Fibroblast of lung (primary cell): ENCODE measurements around the gene LTO1. TPM values are rescaled to one million over a fixed set of nuclear protein-coding genes. Genes with fewer than 3 reads are reported as not detected.

ENCODE experiments used
- DNase-seq, 2 donors: peaks; one replicate each; pipeline versions ENCODE4 v3.0.0 to v3.0.0-alpha.2; 2010; ENCODE audit warnings: low read depth in 2 of 2
- H2AFZ ChIP-seq: 2 replicates; pipeline ENCODE4 v1.5.1; 2012; ENCODE audit warnings: low read length, control low read depth, inconsistent platforms
- H3K27ac ChIP-seq: 2 replicates; pipeline ENCODE4 v1.5.1; 2011; ENCODE audit warnings: low read length, control low read depth; ENCODE audit not compliant: insufficient read depth
- H3K27me3 ChIP-seq: 2 replicates; pipeline ENCODE4 v1.5.1; 2011; ENCODE audit warnings: mild to moderate bottlenecking, low read length; ENCODE audit not compliant: control insufficient read depth, insufficient read depth
- H3K36me3 ChIP-seq: 2 replicates; pipeline ENCODE4 v1.5.1; 2011; ENCODE audit warnings: low read length; ENCODE audit not compliant: control insufficient read depth, insufficient read depth
- H3K4me1 ChIP-seq: 2 replicates; pipeline ENCODE4 v1.5.1; 2011; ENCODE audit warnings: low read length; ENCODE audit not compliant: control insufficient read depth, insufficient read depth; ENCODE audit errors: extremely low read depth
- H3K4me2 ChIP-seq: 2 replicates; pipeline ENCODE4 v1.5.1; 2011; ENCODE audit warnings: low read length, control low read depth; ENCODE audit not compliant: insufficient read depth; ENCODE audit errors: extremely low read depth
- H3K4me3 ChIP-seq, 4 experiments: fragments of 200-600 bp in 1 of 4; sonication (generic) in 1 of 4; replicated peaks in 1 of 4; 2 replicates each; pipeline ENCODE4 v1.5.1; 2011 to 2016; ENCODE audit warnings: low read length in 4 of 4, low read depth in 3 of 4, mild to moderate bottlenecking in 3 of 4, control low read depth in 2 of 4, inconsistent platforms in 1 of 4, mixed read lengths in 1 of 4; ENCODE audit not compliant: insufficient read depth in 1 of 4; ENCODE audit errors: control extremely low read depth in 1 of 4
- H3K79me2 ChIP-seq: 2 replicates; pipeline ENCODE4 v1.5.1; 2012; ENCODE audit warnings: mild to moderate bottlenecking, low read length, inconsistent platforms; ENCODE audit not compliant: control insufficient read depth, insufficient read depth
- H3K9ac ChIP-seq: 2 replicates; pipeline ENCODE4 v1.5.1; 2011; ENCODE audit warnings: mild to moderate bottlenecking, low read length, control low read depth; ENCODE audit not compliant: insufficient read depth
- H3K9me3 ChIP-seq: 2 replicates; pipeline ENCODE4 v1.5.1; 2012; ENCODE audit warnings: low read depth, low read length; ENCODE audit not compliant: control insufficient read depth, insufficient read depth
- H4K20me1 ChIP-seq: 2 replicates; pipeline ENCODE4 v1.5.1; 2011; ENCODE audit warnings: low read length; ENCODE audit not compliant: control insufficient read depth, insufficient read depth; ENCODE audit errors: extremely low read depth
- EZH2 ChIP-seq: IDR thresholded peaks from 2 replicates; pipeline ENCODE4 v1.5.1; 2012; ENCODE audit warnings: low read length, control low read depth, mild to moderate bottlenecking; ENCODE audit errors: missing control alignments
- polyA plus RNA-seq, 2 donors: library from polyadenylated mRNA; depleted of rRNA in 1 of 2; stranded (reverse) in 1 of 2; unstranded in 1 of 2; fragments of >200 nt; gene quantifications; 2 replicates each; pipeline ENCODE4 v1.2.1, GENCODE V29; 2011 to 2012; ENCODE audit warnings: missing spikeins in 1 of 2
- total RNA-seq: library from RNA; depleted of rRNA; stranded (reverse); fragments of >200 nt; gene quantifications from 2 replicates; pipeline ENCODE4 v1.2.1, GENCODE V29; 2014
- TF ChIP-seq, protein P1 (sequence below), 2 donors: IDR thresholded peaks in 1 of 2; conservative IDR thresholded peaks in 1 of 2; 1 replicate in 1 of 2; 2 replicates in 1 of 2; pipeline ENCODE4 v1.5.1; 2011 to 2012; ENCODE audit warnings: low read length in 2 of 2, control low read depth in 1 of 2, inconsistent platforms in 1 of 2, low read depth in 1 of 2, mild to moderate bottlenecking in 1 of 2

Gene LTO1
- total and polyA plus RNA-seq, 2 donors (not counting 1 experiment from before 2014, with no cell fraction given): 18.1 to 25.4 TPM

DNA sequence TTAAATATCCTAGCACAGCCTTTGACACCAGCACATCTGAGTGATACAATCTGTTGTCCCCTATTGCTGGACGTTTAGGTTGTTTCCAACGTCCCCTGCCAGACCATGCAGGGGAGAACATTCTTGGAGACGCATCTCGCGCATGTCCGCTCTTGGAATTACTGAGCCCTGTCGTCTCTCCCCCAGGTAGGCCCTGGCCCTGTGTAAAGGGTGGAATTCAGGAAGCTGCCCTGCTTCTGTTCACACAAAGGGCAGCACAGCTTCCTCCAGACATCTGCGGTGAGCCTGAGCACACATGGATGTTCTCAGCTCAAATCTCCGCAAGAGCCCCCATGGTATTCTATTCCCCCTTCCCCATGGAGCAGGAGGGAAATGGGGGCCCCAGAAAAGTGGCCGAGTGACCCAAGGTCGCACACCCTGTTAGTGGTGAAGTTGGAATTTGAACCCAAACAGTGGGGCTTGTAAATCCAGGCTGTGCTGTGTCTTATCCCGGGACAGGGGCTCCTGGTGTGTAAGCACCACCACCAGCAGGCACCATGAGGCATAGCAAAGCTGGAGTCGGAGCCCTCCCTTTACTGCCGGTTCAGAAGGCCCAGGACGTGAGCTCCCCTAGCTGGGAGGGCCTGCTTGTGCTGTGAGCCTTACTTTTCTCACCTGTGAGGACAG lies 33.7 kb upstream of the LTO1 start:
- no peaks in the 10 kb centered on the region for H3K36me3 ChIP-seq
- peaks cover 22% of the 10 kb centered on the region for H3K27me3 ChIP-seq
- no peak overlapping the region for H3K9ac ChIP-seq
- no peaks in the 10 kb centered on the region for H3K79me2 ChIP-seq
- H4K20me1 ChIP-seq: no peaks in the 10 kb centered on the region
- H3K4me3 ChIP-seq: no peak overlapping the region
- TF ChIP-seq EZH2: no peak
- TF ChIP-seq, protein P1, sequence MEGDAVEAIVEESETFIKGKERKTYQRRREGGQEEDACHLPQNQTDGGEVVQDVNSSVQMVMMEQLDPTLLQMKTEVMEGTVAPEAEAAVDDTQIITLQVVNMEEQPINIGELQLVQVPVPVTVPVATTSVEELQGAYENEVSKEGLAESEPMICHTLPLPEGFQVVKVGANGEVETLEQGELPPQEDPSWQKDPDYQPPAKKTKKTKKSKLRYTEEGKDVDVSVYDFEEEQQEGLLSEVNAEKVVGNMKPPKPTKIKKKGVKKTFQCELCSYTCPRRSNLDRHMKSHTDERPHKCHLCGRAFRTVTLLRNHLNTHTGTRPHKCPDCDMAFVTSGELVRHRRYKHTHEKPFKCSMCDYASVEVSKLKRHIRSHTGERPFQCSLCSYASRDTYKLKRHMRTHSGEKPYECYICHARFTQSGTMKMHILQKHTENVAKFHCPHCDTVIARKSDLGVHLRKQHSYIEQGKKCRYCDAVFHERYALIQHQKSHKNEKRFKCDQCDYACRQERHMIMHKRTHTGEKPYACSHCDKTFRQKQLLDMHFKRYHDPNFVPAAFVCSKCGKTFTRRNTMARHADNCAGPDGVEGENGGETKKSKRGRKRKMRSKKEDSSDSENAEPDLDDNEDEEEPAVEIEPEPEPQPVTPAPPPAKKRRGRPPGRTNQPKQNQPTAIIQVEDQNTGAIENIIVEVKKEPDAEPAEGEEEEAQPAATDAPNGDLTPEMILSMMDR (conservative IDR thresholded peaks at IDR 0.05 in 1 of 2, IDR thresholded peaks at IDR 0.05 in 1 of 2; ENCODE audit: low read depth in 1 of 2, low read length in 2 of 2): no peak
- H3K4me1 ChIP-seq: no peaks in the 10 kb centered on the region
- no peak overlapping the region for H3K4me2 ChIP-seq
- DNase-seq: no peak
- H2AFZ ChIP-seq: no peak overlapping the region
- H3K9me3 ChIP-seq: no peaks in the 10 kb centered on the region
- no peak overlapping the region for H3K27ac ChIP-seq

DNA sequence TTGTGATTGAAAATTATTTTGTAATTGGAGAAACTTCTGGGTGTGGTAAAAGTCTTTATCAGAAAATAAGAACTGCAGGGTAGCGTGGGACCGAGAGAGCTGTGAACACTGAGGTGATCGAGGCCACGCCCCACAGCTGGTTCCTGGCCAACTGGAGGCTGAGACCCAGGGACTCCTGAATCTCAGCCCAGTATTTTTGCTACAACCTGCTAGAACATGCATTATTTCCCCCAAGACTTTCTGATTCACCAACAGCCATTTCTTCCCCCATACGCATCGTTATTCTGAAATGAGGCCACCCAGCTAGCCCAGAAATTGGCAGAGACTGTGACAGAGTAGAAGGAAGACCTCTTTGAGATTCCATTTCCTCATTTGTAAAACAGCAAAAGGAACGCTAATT lies 32.0 kb upstream of the LTO1 start:
- Histone ChIP-seq H3K4me2 (no peak overlapping the region), H3K9ac (no peak overlapping the region), H4K20me1 (no peaks in the 10 kb centered on the region)

DNA sequence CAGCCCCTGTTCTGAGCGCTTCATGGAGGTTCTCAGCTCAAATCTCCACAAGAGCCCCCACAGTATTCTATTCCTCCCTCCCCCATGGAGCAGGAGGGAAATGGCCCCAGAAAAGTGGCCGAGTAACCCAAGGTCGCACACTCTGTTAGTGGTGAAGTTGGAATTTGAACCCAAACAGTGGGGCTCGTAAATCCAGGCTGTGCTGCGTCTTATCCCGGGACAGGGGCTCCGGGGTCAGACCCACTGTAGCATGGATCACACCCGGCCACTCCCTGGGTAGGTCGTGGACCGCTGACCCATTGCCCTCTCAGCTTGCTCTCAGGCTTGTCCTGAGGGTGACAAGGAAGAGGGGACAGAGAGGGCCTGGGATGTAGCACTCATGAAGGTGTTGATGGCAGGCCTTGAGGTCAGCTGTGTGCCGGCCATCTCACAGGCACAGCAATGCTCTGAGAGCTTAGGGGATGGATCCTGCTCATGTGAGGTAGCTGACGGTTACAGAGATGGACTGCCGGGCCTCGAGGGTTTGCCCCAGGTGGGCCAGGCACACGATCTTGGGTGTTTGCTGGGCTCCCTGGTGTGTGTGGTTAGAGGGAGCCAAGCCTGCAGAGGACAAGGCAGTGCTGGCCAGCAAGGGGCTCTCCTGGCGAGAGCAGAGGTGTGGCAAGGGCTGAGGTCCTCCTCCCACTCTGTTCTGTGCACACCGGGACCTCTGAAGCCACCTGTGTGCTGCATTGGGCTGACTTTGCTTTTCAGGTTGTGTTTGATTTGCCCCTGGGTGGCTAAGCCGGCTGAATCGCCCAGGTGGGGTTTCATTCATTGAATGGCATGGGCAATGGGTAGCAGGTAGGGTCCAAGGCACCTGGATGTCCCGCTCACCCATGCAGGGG lies 31.0 kb upstream of the LTO1 start:
- Histone ChIP-seq H4K20me1 (no peaks in the 10 kb centered on the region), H3K27me3 (peaks cover 34% of the 10 kb centered on the region), H2AFZ (no peak overlapping the region), H3K9ac (no peak overlapping the region), H3K36me3 (no peaks in the 10 kb centered on the region), H3K9me3 (no peaks in the 10 kb centered on the region), H3K27ac (no peak overlapping the region), H3K4me1 (no peaks in the 10 kb centered on the region), H3K4me2 (no peak overlapping the region), H3K4me3 (no peak overlapping the region), H3K79me2 (no peaks in the 10 kb centered on the region)
- DNase-seq: no peak
- TF ChIP-seq, protein P1 (conservative IDR thresholded peaks at IDR 0.05 in 1 of 2, IDR thresholded peaks at IDR 0.05 in 1 of 2; ENCODE audit: low read depth in 1 of 2, low read length in 2 of 2): no peak
- no peak for TF ChIP-seq EZH2

More for the DNA sequence above, 32.0 kb upstream of the LTO1 start:
- no peak overlapping the region for H2AFZ ChIP-seq
- H3K79me2 ChIP-seq: no peaks in the 10 kb centered on the region
- H3K36me3 ChIP-seq: no peaks in the 10 kb centered on the region
- H3K27ac ChIP-seq: no peak overlapping the region
- H3K4me1 ChIP-seq: no peaks in the 10 kb centered on the region
- no peak for DNase-seq
- H3K9me3 ChIP-seq: no peaks in the 10 kb centered on the region
- TF ChIP-seq EZH2: no peak
- TF ChIP-seq, protein P1 (conservative IDR thresholded peaks at IDR 0.05 in 1 of 2, IDR thresholded peaks at IDR 0.05 in 1 of 2; ENCODE audit: low read depth in 1 of 2, low read length in 2 of 2): no peak
- peaks cover 34% of the 10 kb centered on the region for H3K27me3 ChIP-seq
- H3K4me3 ChIP-seq: no peak overlapping the region
